Endothelial cell of umbilical vein (primary cell): ENCODE results near the gene ETV3. TPM values are rescaled to one million over a fixed set of nuclear protein-coding genes. Genes with fewer than 3 reads are reported as not detected.

ENCODE experiments used
- BruUV-seq: library from RNA; stranded (reverse); fragments of 400-500 nt; replicated peaks from 2 replicates; lab custom pipeline; 2021; lab: Mats Ljungman, UMichigan
- CTCF ChIA-PET: fragments of 300-600, 350-600 bp; sonication (Branson Sonifier 250); formaldehyde crosslinking; loops from one replicate; lab custom pipeline; 2021; ENCODE audit warnings: antibody characterized with exemption, inconsistent platforms; lab: Charles Lee
- POLR2A ChIA-PET: fragments of 300-600, 350-600 bp; sonication (Branson Sonifier 250); formaldehyde crosslinking; loops from one replicate; lab custom pipeline; 2021; ENCODE audit warnings: antibody characterized with exemption, inconsistent platforms; lab: Charles Lee
- DNase-seq: peaks from one replicate; pipeline ENCODE4 v3.0.0-alpha.2; 2011; ENCODE audit warnings: low read depth, low spot score
- FAIRE-seq: peaks from 2 replicates; lab custom pipeline; 2011; peaks lifted over from hg19 to GRCh38; lab: Jason Lieb, UNC
- H2AFZ ChIP-seq: 2 replicates; pipeline ENCODE4 v1.6.0; 2012; ENCODE audit warnings: low read depth, low read length, control low read depth, inconsistent platforms
- H3K27ac ChIP-seq: 2 replicates; pipeline ENCODE4 v1.5.1; 2011; ENCODE audit warnings: low read depth, mild to moderate bottlenecking, control low read depth, low read length, moderate library complexity; ENCODE audit not compliant: insufficient read depth
- H3K27me3 ChIP-seq, 2 experiments: 2 replicates each; pipeline versions ENCODE4 v1.6.0 to v1.6.1; 2011; ENCODE audit warnings: low read length in 2 of 2, mixed read lengths in 1 of 2; ENCODE audit not compliant: control insufficient read depth in 2 of 2, insufficient read depth in 2 of 2
- H3K36me3 ChIP-seq, 2 experiments: 2 replicates in 1 of 2; 3 replicates in 1 of 2; pipeline ENCODE4 v1.5.1; 2011; ENCODE audit warnings: low read length in 2 of 2, mild to moderate bottlenecking in 1 of 2, moderate library complexity in 1 of 2; ENCODE audit not compliant: control insufficient read depth in 2 of 2, insufficient read depth in 2 of 2; ENCODE audit errors: extremely low read depth in 1 of 2
- H3K4me1 ChIP-seq: 3 replicates; pipeline ENCODE4 v1.5.1; 2011; ENCODE audit warnings: mild to moderate bottlenecking, low read length; ENCODE audit not compliant: control insufficient read depth, insufficient read depth; ENCODE audit errors: extremely low read depth
- H3K4me2 ChIP-seq: 2 replicates; pipeline ENCODE4 v1.6.1; 2011; ENCODE audit warnings: low read length, control low read depth, mixed read lengths; ENCODE audit not compliant: insufficient read depth
- H3K4me3 ChIP-seq, 3 experiments: fragments of 200-600 bp in 1 of 3; sonication (generic), shearing (Covaris generic) in 1 of 3; replicated peaks in 1 of 3; 2 replicates each; pipeline ENCODE4 v1.5.1; 2011 to 2016; ENCODE audit warnings: control low read depth in 3 of 3, low read length in 3 of 3, mild to moderate bottlenecking in 2 of 3, inconsistent platforms in 1 of 3, low read depth in 1 of 3, moderate library complexity in 1 of 3; ENCODE audit not compliant: insufficient read depth in 1 of 3
- H3K79me2 ChIP-seq: 2 replicates; pipeline ENCODE4 v1.6.0; 2012; ENCODE audit warnings: low read length, inconsistent platforms; ENCODE audit not compliant: control insufficient read depth, insufficient read depth
- H3K9ac ChIP-seq: replicated peaks from 2 replicates; pipeline ENCODE3; 2011; ENCODE audit warnings: low read length, control low read depth; ENCODE audit not compliant: insufficient read depth; ENCODE audit errors: extremely low read depth
- H3K9me1 ChIP-seq: replicated peaks from 3 replicates; pipeline ENCODE4 v1.6.0; 2011; ENCODE audit warnings: mild to moderate bottlenecking, low read length; ENCODE audit not compliant: control insufficient read depth, insufficient read depth; ENCODE audit errors: extremely low read depth
- H3K9me3 ChIP-seq: replicated peaks from 2 replicates; pipeline ENCODE4 v1.5.1; 2012; ENCODE audit warnings: low read length, inconsistent platforms; ENCODE audit not compliant: control insufficient read depth, insufficient read depth
- H4K20me1 ChIP-seq: replicated peaks from 2 replicates; pipeline ENCODE3; 2011; ENCODE audit warnings: mild to moderate bottlenecking, low read length; ENCODE audit not compliant: control insufficient read depth, insufficient read depth; ENCODE audit errors: extremely low read depth
- CTCF ChIP-seq, 2 donors: IDR thresholded peaks; 1 replicate in 1 of 2; 2 replicates in 1 of 2; pipeline ENCODE4 v1.5.1; 2011; ENCODE audit warnings: low read length in 2 of 2, mild to moderate bottlenecking in 2 of 2, moderate library complexity in 2 of 2, control low read depth in 1 of 2, inconsistent platforms in 1 of 2, low read depth in 1 of 2; ENCODE audit not compliant: insufficient read depth in 1 of 2; ENCODE audit errors: extremely low read depth in 1 of 2
- EZH2 ChIP-seq: IDR thresholded peaks from 2 replicates; pipeline ENCODE4 v1.6.1; 2012; ENCODE audit warnings: borderline replicate concordance, low read depth, mild to moderate bottlenecking, moderate library complexity, low read length, inconsistent platforms; ENCODE audit not compliant: severe bottlenecking
- FOS ChIP-seq: IDR thresholded peaks from 2 replicates; pipeline ENCODE4 v1.6.1; 2011; ENCODE audit warnings: mild to moderate bottlenecking, low read length, moderate library complexity, borderline replicate concordance; ENCODE audit not compliant: insufficient read depth
- GATA2 ChIP-seq: IDR thresholded peaks from 2 replicates; pipeline ENCODE4 v1.7.0; 2011; ENCODE audit warnings: low read depth, mild to moderate bottlenecking, moderate library complexity, mixed read lengths, low read length; ENCODE audit not compliant: insufficient read length, insufficient read depth
- JUN ChIP-seq: IDR thresholded peaks from 2 replicates; pipeline ENCODE4 v1.6.1; 2011; ENCODE audit warnings: borderline replicate concordance, low read depth; ENCODE audit not compliant: insufficient read length, insufficient read depth
- MAX ChIP-seq: IDR thresholded peaks from 2 replicates; pipeline ENCODE4 v1.6.1; 2011; ENCODE audit not compliant: insufficient read depth, insufficient read length
- MYC ChIP-seq: IDR thresholded peaks from one replicate; pipeline ENCODE4 v1.6.1; 2011; ENCODE audit warnings: mild to moderate bottlenecking, low read depth, low read length
- POLR2A ChIP-seq: IDR thresholded peaks from 2 replicates; pipeline ENCODE4 v1.6.1; 2012; ENCODE audit warnings: low read depth, mild to moderate bottlenecking, control low read depth, low read length
- POLR2AphosphoS5 ChIP-seq: IDR thresholded peaks from 2 replicates; pipeline ENCODE4 v1.6.1; 2012; ENCODE audit warnings: low read depth, mild to moderate bottlenecking, control low read depth, low read length, moderate library complexity; ENCODE audit not compliant: insufficient read depth
- dilution Hi-C: fragments of 300-500 bp; cut with MboI; formaldehyde crosslinking; loops from one replicate; pipeline ENCODE4 v1.15.0; 2019; ENCODE audit warnings: low sequenced_read_pairs; ENCODE audit not compliant: extremely low pct_ligation_motif_present
- intact Hi-C: fragments of 100-400 bp; cut with micrococcal nuclease; formaldehyde crosslinking; loops from one replicate; pipeline ENCODE4 v1.10.0; 2022
- polyA plus RNA-seq, 4 experiments: library from polyadenylated mRNA; depleted of rRNA in 3 of 4; stranded (reverse) in 3 of 4; unstranded in 1 of 4; fragments of >200 nt; gene quantifications; 2 replicates each; pipeline versions ENCODE4 v1.2.1 to v1.2.3, GENCODE V29; 2011 to 2012; ENCODE audit warnings: missing spikeins in 1 of 4
- total RNA-seq: library from RNA; stranded (reverse); gene quantifications from 2 replicates; pipeline ENCODE4 v1.2.3, GENCODE V29; 2021

Gene ETV3
- total and polyA plus RNA-seq, 2 donors (not counting 3 experiments of a cell fraction or from before 2014, with no cell fraction given): 6.8 to 22.3 TPM

GRCh38 chr1:157088607-157089006 lies 49.6 kb downstream of the ETV3 start:
- CTCF ChIA-PET: interaction anchor here (1.2 to 5.7 kb wide), 4 partner anchors 14 to 81 kb away, joined by 3 to 1121 read pairs (median 8); no protein-coding TSS in a partner anchor
- POLR2A ChIA-PET: no interaction called here

More at GRCh38 chr1:157088607-157089006, 49.6 kb downstream of the ETV3 start:
- DNase-seq: no peak
- no peaks in the 10 kb centered on the region for H3K27me3 ChIP-seq
- H3K27ac ChIP-seq: no peak overlapping the region
- H2AFZ ChIP-seq: no peak overlapping the region
- no peaks in the 10 kb centered on the region for H3K4me1 ChIP-seq
- TF ChIP-seq MYC: no peak
- no peak for TF ChIP-seq EZH2
- TF ChIP-seq POLR2A: no peak
- no peak for TF ChIP-seq GATA2
- TF ChIP-seq FOS: no peak
- TF ChIP-seq MAX: no peak
- TF ChIP-seq JUN: no peak
- TF ChIP-seq POLR2AphosphoS5: no peak
- no peak for TF ChIP-seq CTCF (IDR thresholded peaks at IDR 0.05; ENCODE audit: extremely low read depth in 1 of 2, insufficient read depth in 1 of 2, low read depth in 1 of 2, low read length in 2 of 2)
- H3K4me2 ChIP-seq: no peak overlapping the region
- no peak overlapping the region for H3K4me3 ChIP-seq
- FAIRE-seq: no peak
- no peaks in the 10 kb centered on the region for H3K9me1 ChIP-seq
- no peaks in the 10 kb centered on the region for H3K9me3 ChIP-seq
- intact Hi-C loops: no loop called here
- no TSS peak for BruUV-seq
- no peaks in the 10 kb centered on the region for H3K79me2 ChIP-seq
- no peaks in the 10 kb centered on the region for H3K36me3 ChIP-seq
- dilution Hi-C loops: no loop called here
- H4K20me1 ChIP-seq: no peaks in the 10 kb centered on the region
- H3K9ac ChIP-seq: no peak overlapping the region
